ENCODE measurements around the gene MORN5.

Gene MORN5

GRCh38 chr9:122120316-122121071 is 39.2 kb upstream of the MORN5 start:
- no peak for TF ChIP-seq CTCF (conservative IDR thresholded peaks at IDR 0.05; ENCODE audit: low read depth, low read length)
- Histone ChIP-seq H3K36me3 (ENCODE audit: insufficient read depth) (no peaks in the 10 kb centered on the region), H3K27me3 (ENCODE audit: insufficient read depth, low read depth) (no peaks in the 10 kb centered on the region; the same call in 1 of the 2 replicates), H2AFZ (ENCODE audit: low read depth) (no peak overlapping the region), H4K20me1 (ENCODE audit: insufficient read depth) (no peaks in the 10 kb centered on the region), H3K4me1 (ENCODE audit: low read depth, poor library complexity, severe bottlenecking) (no peaks in the 10 kb centered on the region), H3K27ac (no peak overlapping the region), H3K4me2 (no peak overlapping the region), H3K79me2 (ENCODE audit: insufficient read depth, low read depth) (no peaks in the 10 kb centered on the region), H3K4me3 (IDR thresholded peaks at IDR 0.05; ENCODE audit: insufficient read depth, low read depth, low read length) (no peak overlapping the region), H3K9ac (no peak overlapping the region)

GRCh38 chr9:122121391-122121790 is 38.3 kb upstream of the MORN5 start:
- no peaks in the 10 kb centered on the region for H3K36me3 ChIP-seq (ENCODE audit: insufficient read depth)
- H3K79me2 ChIP-seq (ENCODE audit: insufficient read depth, low read depth), result no peaks in the 10 kb centered on the region
- TF ChIP-seq CTCF (conservative IDR thresholded peaks at IDR 0.05; ENCODE audit: low read depth, low read length), result no peak

GRCh38 chr9:122121931-122122330 is 37.8 kb upstream of the MORN5 start:
- TF ChIP-seq CTCF (conservative IDR thresholded peaks at IDR 0.05; ENCODE audit: low read depth, low read length), result no peak
- H4K20me1 ChIP-seq (ENCODE audit: insufficient read depth), result no peaks in the 10 kb centered on the region
- no peaks in the 10 kb centered on the region for H3K4me1 ChIP-seq (ENCODE audit: low read depth, poor library complexity, severe bottlenecking)
- no peak overlapping the region for H2AFZ ChIP-seq (ENCODE audit: low read depth)
- no peaks in the 10 kb centered on the region for H3K27me3 ChIP-seq (ENCODE audit: insufficient read depth, low read depth)
- H3K4me2 ChIP-seq, result no peak overlapping the region
- no peak overlapping the region for H3K27ac ChIP-seq
- no peaks in the 10 kb centered on the region for H3K79me2 ChIP-seq (ENCODE audit: insufficient read depth, low read depth)
- H3K9ac ChIP-seq, result no peak overlapping the region
- no peak overlapping the region for H3K4me3 ChIP-seq (IDR thresholded peaks at IDR 0.05; ENCODE audit: insufficient read depth, low read depth, low read length)
- H3K36me3 ChIP-seq (ENCODE audit: insufficient read depth), result no peaks in the 10 kb centered on the region

More at GRCh38 chr9:122121391-122121790, 38.3 kb upstream of the MORN5 start:
- Histone ChIP-seq H3K27me3 (ENCODE audit: insufficient read depth, low read depth) (no peaks in the 10 kb centered on the region; the same call in 1 of the 2 replicates), H3K4me2 (no peak overlapping the region), H4K20me1 (ENCODE audit: insufficient read depth) (no peaks in the 10 kb centered on the region), H3K9ac (no peak overlapping the region), H3K4me3 (IDR thresholded peaks at IDR 0.05; ENCODE audit: insufficient read depth, low read depth, low read length) (no peak overlapping the region), H3K4me1 (ENCODE audit: low read depth, poor library complexity, severe bottlenecking) (no peaks in the 10 kb centered on the region), H3K27ac (no peak overlapping the region), H2AFZ (ENCODE audit: low read depth) (no peak overlapping the region)

GRCh38 chr9:122122468-122122867 is 37.2 kb upstream of the MORN5 start:
- no peaks in the 10 kb centered on the region for H3K36me3 ChIP-seq (ENCODE audit: insufficient read depth)
- no peaks in the 10 kb centered on the region for H4K20me1 ChIP-seq (ENCODE audit: insufficient read depth)
- no peak overlapping the region for H3K27ac ChIP-seq
- H3K4me3 ChIP-seq (IDR thresholded peaks at IDR 0.05; ENCODE audit: insufficient read depth, low read depth, low read length), result no peak overlapping the region
- H3K9ac ChIP-seq, result no peak overlapping the region
- H3K4me1 ChIP-seq (ENCODE audit: low read depth, poor library complexity, severe bottlenecking), result no peaks in the 10 kb centered on the region
- TF ChIP-seq CTCF (conservative IDR thresholded peaks at IDR 0.05; ENCODE audit: low read depth, low read length), result no peak
- no peaks in the 10 kb centered on the region for H3K79me2 ChIP-seq (ENCODE audit: insufficient read depth, low read depth)
- H3K4me2 ChIP-seq, result no peak overlapping the region
- H2AFZ ChIP-seq (ENCODE audit: low read depth), result no peak overlapping the region
- H3K27me3 ChIP-seq (ENCODE audit: insufficient read depth, low read depth), result no peaks in the 10 kb centered on the region

All from KMS-11 (cell line).